Parathyroid adenoma (tissue), 2 donors: ENCODE measurements around the gene MEP1A.
A peak's percentile ranks its signal among the peaks of the same experiment; 100 is the strongest.

ENCODE experiments used
- H2AFZ ChIP-seq: fragments of 300-600 bp; sonication (generic); one replicate; pipeline ENCODE4 v1.7.0; 2017; ENCODE audit warnings: antibody characterized with exemption, mild to moderate bottlenecking
- H3K27ac ChIP-seq: fragments of 300-600 bp; sonication (generic); one replicate; pipeline ENCODE4 v1.7.0; 2017
- H3K27me3 ChIP-seq: fragments of 300-600 bp; sonication (generic); one replicate; pipeline ENCODE4 v1.7.0; 2017; ENCODE audit warnings: low read length; ENCODE audit not compliant: control insufficient read depth, insufficient read depth
- H3K36me3 ChIP-seq: fragments of 300-600 bp; sonication (generic); one replicate; pipeline ENCODE4 v1.7.0; 2017; ENCODE audit warnings: low read length; ENCODE audit not compliant: control insufficient read depth, insufficient read depth
- H3K4me1 ChIP-seq: fragments of 300-600 bp; sonication (generic); one replicate; pipeline ENCODE4 v1.7.0; 2017; ENCODE audit warnings: control low read depth
- H3K4me2 ChIP-seq: fragments of 300-600 bp; sonication (generic); one replicate; pipeline ENCODE4 v1.7.0; 2017; ENCODE audit warnings: low read length
- H3K4me3 ChIP-seq: fragments of 300-600 bp; sonication (generic); one replicate; pipeline ENCODE4 v1.7.0; 2017; ENCODE audit warnings: low read depth, low read length
- H3K79me2 ChIP-seq: fragments of 300-600 bp; sonication (generic); one replicate; pipeline ENCODE4 v1.7.0; 2017; ENCODE audit warnings: control low read depth
- H3K9ac ChIP-seq: fragments of 300-600 bp; sonication (generic); one replicate; pipeline ENCODE4 v1.7.0; 2017; ENCODE audit warnings: mild to moderate bottlenecking
- H3K9me3 ChIP-seq: fragments of 300-600 bp; sonication (generic); one replicate; pipeline ENCODE4 v1.7.0; 2017; ENCODE audit warnings: low read length; ENCODE audit not compliant: control insufficient read depth
- CTCF ChIP-seq: fragments of 300-600 bp; sonication (generic); IDR thresholded peaks from one replicate; pipeline ENCODE4 v1.7.0; 2017; ENCODE audit warnings: antibody characterized with exemption, mild to moderate bottlenecking
- donor health status: primary hyperparathyroidism.

The MEP1A gene

GRCh38 chr6:46808806-46809205, 15.6 kb downstream of the MEP1A start:
- Histone ChIP-seq H3K27me3 (no peaks in the 10 kb centered on the region), H3K4me3 (no peak overlapping the region), H3K36me3 (no peaks in the 10 kb centered on the region), H3K27ac (no peak overlapping the region), H3K4me1 (no peaks in the 10 kb centered on the region), H3K79me2 (no peaks in the 10 kb centered on the region), H2AFZ (no peak overlapping the region), H3K4me2 (no peak overlapping the region), H3K9me3 (no peaks in the 10 kb centered on the region), H3K9ac (no peak overlapping the region)
- no peak for TF ChIP-seq CTCF

GRCh38 chr6:46815130-46815529, 21.9 kb downstream of the MEP1A start:
- H3K79me2 ChIP-seq = no peaks in the 10 kb centered on the region
- no peaks in the 10 kb centered on the region for H3K9me3 ChIP-seq
- H3K27me3 ChIP-seq = no peaks in the 10 kb centered on the region
- H3K27ac ChIP-seq = no peak overlapping the region
- H3K4me3 ChIP-seq = no peak overlapping the region
- H3K4me2 ChIP-seq = no peak overlapping the region
- no peaks in the 10 kb centered on the region for H3K4me1 ChIP-seq
- H3K36me3 ChIP-seq = no peaks in the 10 kb centered on the region
- no peak for TF ChIP-seq CTCF
- no peak overlapping the region for H2AFZ ChIP-seq
- H3K9ac ChIP-seq = no peak overlapping the region

- Histone ChIP-seq H3K79me2 (no peaks in the 10 kb centered on the region), H3K4me2 (no peak overlapping the region), H3K36me3 (no peaks in the 10 kb centered on the region), H3K27me3 (no peaks in the 10 kb centered on the region), H3K9ac (no peak overlapping the region), H3K4me1 (peaks cover under 1% of the 10 kb centered on the region), H2AFZ (no peak overlapping the region), H3K9me3 (no peaks in the 10 kb centered on the region), H3K27ac (no peak overlapping the region), H3K4me3 (no peak overlapping the region)
- no peak for TF ChIP-seq CTCF
Observed at GRCh38 chr6:46816626-46817025, 23.4 kb downstream of the MEP1A start.

GRCh38 chr6:46819561-46819960, 26.4 kb downstream of the MEP1A start:
- Histone ChIP-seq H3K4me3 (no peak overlapping the region), H3K9me3 (no peaks in the 10 kb centered on the region), H2AFZ (no peak overlapping the region), H3K4me1 (peaks cover 4% of the 10 kb centered on the region), H3K27me3 (no peaks in the 10 kb centered on the region), H3K27ac (no peak overlapping the region), H3K4me2 (no peak overlapping the region), H3K9ac (no peak overlapping the region), H3K79me2 (no peaks in the 10 kb centered on the region), H3K36me3 (no peaks in the 10 kb centered on the region)
- TF ChIP-seq CTCF = no peak

GRCh38 chr6:46821458-46821881, 28.3 kb downstream of the MEP1A start:
- H3K27me3 ChIP-seq = no peaks in the 10 kb centered on the region
- H3K9ac ChIP-seq = no peak overlapping the region
- peak overlapping the region; percentile 0 for H2AFZ ChIP-seq
- no peaks in the 10 kb centered on the region for H3K36me3 ChIP-seq
- no peak overlapping the region for H3K4me2 ChIP-seq
- H3K27ac ChIP-seq = no peak overlapping the region
- peaks cover 4% of the 10 kb centered on the region for H3K4me1 ChIP-seq
- no peak for TF ChIP-seq CTCF
- H3K4me3 ChIP-seq = no peak overlapping the region
- H3K9me3 ChIP-seq = no peaks in the 10 kb centered on the region
- H3K79me2 ChIP-seq = no peaks in the 10 kb centered on the region
